HCT116 (cell line): ENCODE results near the gene NUP153. TPM values are rescaled to one million over a fixed set of nuclear protein-coding genes. Genes with fewer than 3 reads are reported as not detected.
"Not testable (repeated sequence)": the region's sequence is repeated elsewhere in the genome, so short reads cannot be mapped to it uniquely, and the experiment has no call there.

Source experiments
- ATAC-seq: fragments of 200-7000 bp; cut with Tn5 transposase; 2 replicates; pipeline ENCODE4 v1.9.1; 2020; ENCODE audit warnings: mild to moderate bottlenecking, moderate library complexity
- BruUV-seq: library from RNA; stranded (reverse); fragments of 400-500 nt; replicated peaks from 2 replicates; lab custom pipeline; 2021; lab: Mats Ljungman, UMichigan
- CTCF ChIA-PET: fragments of 300-600 bp; sonication (Branson Sonifier 250); formaldehyde crosslinking; loops from one replicate; lab custom pipeline; 2021; ENCODE audit warnings: antibody characterized with exemption; lab: Charles Lee
- POLR2A ChIA-PET: fragments of 300-600, 350-600 bp; sonication (Branson Sonifier 250); formaldehyde crosslinking; loops from one replicate; lab custom pipeline; 2021; ENCODE audit warnings: antibody characterized with exemption; lab: Charles Lee
- RAD21 ChIA-PET, 2 experiments: fragments of 300-600 bp; sonication (Branson Sonifier 250); formaldehyde crosslinking; loops; one replicate each; lab custom pipeline; 2023; ENCODE audit warnings: low total read pairs in 2 of 2; ENCODE audit not compliant: uncharacterized antibody in 2 of 2, unreplicated experiment in 2 of 2, low non-redundant PET in 1 of 2; lab: Charles Lee
- DNase-seq: peaks from one replicate; pipeline ENCODE4 v3.0.0-alpha.2; 2010; ENCODE audit warnings: low read depth, low spot score
- H2AFZ ChIP-seq: fragments of 200-600 bp; shearing (Covaris generic), sonication (generic); 2 replicates; pipeline ENCODE4 v1.6.1; 2017; ENCODE audit warnings: low read depth, mixed run types, mixed read lengths, antibody characterized with exemption, low read length; ENCODE audit not compliant: poor library complexity, severe bottlenecking
- H3K27ac ChIP-seq: 2 replicates; pipeline ENCODE4 v1.5.1; 2012; ENCODE audit warnings: low read depth, low read length
- H3K27me3 ChIP-seq: fragments of 200-600 bp; sonication (generic); 2 replicates; pipeline ENCODE4 v1.6.1; 2016; ENCODE audit warnings: mixed run types, low read length, mixed read lengths; ENCODE audit not compliant: insufficient read depth
- H3K36me3 ChIP-seq, 2 experiments: fragments of 200-500 bp in 1 of 2; fragments of 200-600 bp in 1 of 2; sonication (Bioruptor generic) in 1 of 2; sonication (generic) in 1 of 2; 2 replicates each; pipeline versions ENCODE4 v1.5.1 to v1.6.1; 2014 to 2016; ENCODE audit warnings: low read length in 2 of 2, inconsistent platforms in 1 of 2, mixed read lengths in 1 of 2, mixed run types in 1 of 2; ENCODE audit not compliant: insufficient read depth in 2 of 2, control insufficient read depth in 1 of 2
- H3K4me1 ChIP-seq, 2 experiments: fragments of 200-600 bp in 1 of 2; sonication (generic) in 1 of 2; 2 replicates each; pipeline versions ENCODE4 v1.5.1 to v1.6.1; 2012 to 2017; ENCODE audit warnings: low read length in 2 of 2, inconsistent platforms in 1 of 2, mild to moderate bottlenecking in 1 of 2, mixed read lengths in 1 of 2, mixed run types in 1 of 2, moderate library complexity in 1 of 2; ENCODE audit not compliant: insufficient read depth in 2 of 2, control insufficient read depth in 1 of 2
- H3K4me2 ChIP-seq: fragments of 200-600 bp; sonication (generic); 2 replicates; pipeline ENCODE4 v1.6.1; 2017; ENCODE audit warnings: mixed run types, low read length, mixed read lengths
- H3K4me3 ChIP-seq, 2 experiments: fragments of 200-600 bp in 1 of 2; sonication (generic) in 1 of 2; replicated peaks in 1 of 2; 2 replicates each; pipeline ENCODE4 v1.5.1; 2011 to 2016; ENCODE audit warnings: low read length in 2 of 2, control low read depth in 1 of 2, low read depth in 1 of 2, mild to moderate bottlenecking in 1 of 2, mixed read lengths in 1 of 2, mixed run types in 1 of 2
- H3K79me2 ChIP-seq: fragments of 200-600 bp; sonication (generic); 2 replicates; pipeline ENCODE4 v1.6.1; 2017; ENCODE audit warnings: mild to moderate bottlenecking, mixed run types, low read length, moderate library complexity, mixed read lengths; ENCODE audit not compliant: insufficient read depth
- H3K9ac ChIP-seq: fragments of 200-600 bp; sonication (generic); 2 replicates; pipeline ENCODE4 v1.6.1; 2016; ENCODE audit warnings: low read length, mixed read lengths
- H3K9me2 ChIP-seq: fragments of 200-600 bp; sonication (generic), shearing (Covaris generic); 2 replicates; pipeline ENCODE4 v1.6.1; 2017; ENCODE audit warnings: mixed run types, mild to moderate bottlenecking, moderate library complexity; ENCODE audit not compliant: insufficient read depth
- H3K9me3 ChIP-seq, 2 experiments: fragments of 200-500 bp in 1 of 2; fragments of 200-600 bp in 1 of 2; sonication (Bioruptor generic) in 1 of 2; sonication (generic) in 1 of 2; 2 replicates each; pipeline ENCODE4 v1.6.1; 2014 to 2017; ENCODE audit warnings: low read length in 2 of 2, mixed read lengths in 2 of 2, inconsistent platforms in 1 of 2, low read depth in 1 of 2, mild to moderate bottlenecking in 1 of 2, mixed run types in 1 of 2, moderate library complexity in 1 of 2; ENCODE audit not compliant: control insufficient read depth in 1 of 2, insufficient read depth in 1 of 2
- H4K20me1 ChIP-seq: fragments of 200-600 bp; sonication (generic), shearing (Covaris generic); 2 replicates; pipeline ENCODE4 v1.6.1; 2017; ENCODE audit warnings: mixed run types, mild to moderate bottlenecking, moderate library complexity; ENCODE audit not compliant: insufficient read depth
- EGR1 ChIP-seq: IDR thresholded peaks from 2 replicates; pipeline ENCODE4 v1.6.1; 2012; ENCODE audit warnings: low read depth
- EZH2phosphoT487 ChIP-seq: fragments of 200-600 bp; IDR thresholded peaks from 2 replicates; pipeline ENCODE4 v1.6.1; 2018; ENCODE audit warnings: antibody characterized with exemption, borderline replicate concordance
- SRF ChIP-seq: IDR thresholded peaks from 2 replicates; pipeline ENCODE4 v1.6.1; 2012; ENCODE audit warnings: low read depth
- intact Hi-C: fragments of 100-400 bp; cut with micrococcal nuclease; formaldehyde crosslinking; loops from 2 replicates; pipeline ENCODE4 v1.10.0; 2022
- total RNA-seq: library from RNA; stranded (reverse); gene quantifications from one replicate; pipeline ENCODE4 v1.2.1, GENCODE V29; 2021; ENCODE audit not compliant: unreplicated experiment
- TF ChIP-seq, protein P1 (sequence below): IDR thresholded peaks from 2 replicates; pipeline ENCODE4 v1.6.1; 2012

Gene NUP153
- total RNA-seq, 1 experiment from 2014 or later, result 51.6 TPM

DNA sequence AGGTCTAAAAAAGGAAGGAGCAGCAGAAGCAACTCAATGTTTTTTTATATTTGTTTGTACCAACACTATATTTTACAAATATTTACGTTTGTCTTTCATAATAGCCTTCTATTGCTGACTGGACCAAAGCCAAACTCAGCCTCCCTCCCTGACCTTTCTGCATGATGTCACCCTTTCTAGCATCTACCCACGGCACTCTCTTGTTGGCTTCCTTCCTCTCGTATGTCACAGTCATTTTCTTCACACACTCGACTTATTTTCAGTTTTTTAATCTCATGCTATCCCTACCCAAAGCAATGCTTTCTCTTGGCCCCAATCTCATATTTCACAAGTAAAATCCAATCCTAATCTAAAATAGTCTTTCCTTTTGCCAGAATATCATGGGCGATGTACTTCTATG, 122.9 kb downstream of the NUP153 start:
- H2AFZ ChIP-seq, result peak overlapping the region; percentile 80
- no peak overlapping the region for H3K4me3 ChIP-seq
- H3K4me1 ChIP-seq, result peaks cover 0 to 7% of the 10 kb centered on the region in 2 experiments; a peak in 3 of 4 replicates
- POLR2A ChIA-PET, result no interaction called here
- intact Hi-C loops, result loop anchor here (1.0 to 10.0 kb wide), 5 partner anchors 221 to 918 kb away; no protein-coding TSS in a partner anchor
- CTCF ChIA-PET, result interaction anchor here (0.6 to 1.7 kb wide), 15 partner anchors 9 to 427 kb away, joined by 3 to 18 read pairs (median 4); no protein-coding TSS in a partner anchor
- RAD21 ChIA-PET, result interaction anchor here (0.6 to 0.7 kb wide), 2 partner anchors 79 to 427 kb away, joined by 3 to 4 read pairs; no protein-coding TSS in a partner anchor
- H3K4me2 ChIP-seq, result no peak overlapping the region; the same call in 1 of the 2 replicates
- TF ChIP-seq, protein P1, sequence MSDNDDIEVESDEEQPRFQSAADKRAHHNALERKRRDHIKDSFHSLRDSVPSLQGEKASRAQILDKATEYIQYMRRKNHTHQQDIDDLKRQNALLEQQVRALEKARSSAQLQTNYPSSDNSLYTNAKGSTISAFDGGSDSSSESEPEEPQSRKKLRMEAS, result 0 out of 2 replicates have a peak, but pooled peaks have one; percentile 12
- TF ChIP-seq EZH2phosphoT487 (no peak), SRF (peak; percentile 31; the same call in 1 of the 2 replicates), EGR1 (peak; percentile 14; the same call in 1 of the 2 replicates)
- no peak overlapping the region for H3K27ac ChIP-seq
- no peaks in the 10 kb centered on the region for H4K20me1 ChIP-seq
- H3K27me3 ChIP-seq, result no peaks in the 10 kb centered on the region
- H3K36me3 ChIP-seq, result no peaks in the 10 kb centered on the region
- no peak; the same call in 1 of the 2 replicates for ATAC-seq
- no peaks in the 10 kb centered on the region for H3K9me2 ChIP-seq
- DNase-seq, result no peak
- no peak overlapping the region for H3K9ac ChIP-seq
- BruUV-seq, result no TSS peak
- H3K79me2 ChIP-seq, result no peaks in the 10 kb centered on the region
- no peaks in the 10 kb centered on the region for H3K9me3 ChIP-seq

DNA sequence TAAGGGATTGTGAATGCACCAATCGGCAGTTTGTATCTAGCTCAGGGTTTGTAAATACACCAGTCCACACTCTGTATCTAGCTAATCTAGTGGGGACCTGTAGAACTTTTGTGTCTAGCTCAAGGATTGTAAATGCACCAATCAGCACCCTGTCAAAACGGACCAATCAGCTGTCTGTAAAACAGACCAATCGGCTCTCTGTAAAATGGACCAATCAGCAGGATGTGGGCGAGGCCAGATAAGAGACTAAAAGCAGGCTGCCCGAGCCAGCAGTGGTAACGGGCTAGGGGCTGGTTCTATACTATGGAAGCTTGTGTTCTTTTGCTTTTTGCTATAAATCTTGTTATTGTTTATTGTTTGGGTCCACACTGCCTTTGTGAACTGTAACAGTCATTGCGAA, 125.4 kb downstream of the NUP153 start:
- H3K79me2 ChIP-seq, POLR2A ChIA-PET, H4K20me1 ChIP-seq, H3K4me2 ChIP-seq, H3K4me1 ChIP-seq, H3K27ac ChIP-seq, ATAC-seq, CTCF ChIA-PET, H3K9ac ChIP-seq, H2AFZ ChIP-seq, BruUV-seq, DNase-seq, H3K9me2 ChIP-seq, H3K9me3 ChIP-seq, RAD21 ChIA-PET, H3K36me3 ChIP-seq, H3K4me3 ChIP-seq, H3K27me3 ChIP-seq: not testable (repeated sequence)
- intact Hi-C loops, result loop anchor here (5.0 to 10.0 kb wide), 2 partner anchors 306 to 921 kb away; no protein-coding TSS in a partner anchor
